Measurements from ENCODE around the gene IL4. TPM values are rescaled to one million over a fixed set of nuclear protein-coding genes. Genes with fewer than 3 reads are reported as not detected.

The IL4 gene
- total RNA-seq, 1 experiment from 2014 or later = not detected

GRCh38 chr5:132639706-132640130 is 34.1 kb upstream of the IL4 start:
- Histone ChIP-seq H4K20me1 (ENCODE audit: insufficient read depth) (no peaks in the 10 kb centered on the region), H3K4me1 (replicated peaks; ENCODE audit: insufficient read depth) (no peaks in the 10 kb centered on the region), H3K9me3 (ENCODE audit: insufficient read depth, low read depth) (no peaks in the 10 kb centered on the region), H2AFZ (no peak overlapping the region), H3K79me2 (ENCODE audit: low read depth) (no peaks in the 10 kb centered on the region), H3K9me2 (ENCODE audit: insufficient read depth) (no peaks in the 10 kb centered on the region), H3K27ac (no peak overlapping the region), H3K4me2 (no peak overlapping the region), H3K36me3 (ENCODE audit: low read depth) (peaks cover 16% of the 10 kb centered on the region), H3K4me3 (no peak overlapping the region), H3K27me3 (ENCODE audit: insufficient read depth, low read depth) (no peaks in the 10 kb centered on the region), H3F3A (ENCODE audit: insufficient read depth, low read depth) (no peaks in the 10 kb centered on the region)
- TF ChIP-seq EZH2 (IDR thresholded peaks at IDR 0.05; ENCODE audit: low read depth) = no peak
- TF ChIP-seq CTCF (conservative IDR thresholded peaks at IDR 0.05) = no peak
- intact Hi-C loops (cut with micrococcal nuclease; ENCODE audit: unreplicated experiment) = no loop called here
- ChIA-PET POLR2A (ENCODE audit: unreplicated experiment) (interaction anchor here (0.6 kb wide), 1 partner anchor 78 kb away, joined by 6 read pairs; no protein-coding TSS in a partner anchor), CTCF (no interaction called here)
- DNase-seq = no peak
- BruUV-seq (replicated peaks) = no TSS peak

- Histone ChIP-seq H3K4me3 (no peak overlapping the region), H3K4me1 (replicated peaks; ENCODE audit: insufficient read depth) (no peaks in the 10 kb centered on the region), H3K9me3 (ENCODE audit: insufficient read depth, low read depth) (no peaks in the 10 kb centered on the region), H3K9me2 (ENCODE audit: insufficient read depth) (no peaks in the 10 kb centered on the region), H3K27ac (no peak overlapping the region), H3F3A (ENCODE audit: insufficient read depth, low read depth) (peaks cover 7% of the 10 kb centered on the region; the same call in 1 of the 2 replicates), H3K79me2 (ENCODE audit: low read depth) (no peaks in the 10 kb centered on the region), H4K20me1 (ENCODE audit: insufficient read depth) (no peaks in the 10 kb centered on the region), H2AFZ (no peak overlapping the region), H3K27me3 (ENCODE audit: insufficient read depth, low read depth) (no peaks in the 10 kb centered on the region), H3K4me2 (no peak overlapping the region), H3K36me3 (ENCODE audit: low read depth) (peaks cover 9% of the 10 kb centered on the region)
- ChIA-PET CTCF (no interaction called here), POLR2A (ENCODE audit: unreplicated experiment) (interaction anchor here (0.6 kb wide), 1 partner anchor 77 kb away, joined by 6 read pairs; no protein-coding TSS in a partner anchor)
- intact Hi-C loops (cut with micrococcal nuclease; ENCODE audit: unreplicated experiment) = no loop called here
- TF ChIP-seq CTCF (conservative IDR thresholded peaks at IDR 0.05) = no peak
- TF ChIP-seq EZH2 (IDR thresholded peaks at IDR 0.05; ENCODE audit: low read depth) = no peak
- DNase-seq = no peak
- BruUV-seq (replicated peaks) = no TSS peak
Observed at GRCh38 chr5:132640613-132641012, 33.2 kb upstream of the IL4 start.

- H3K27me3 ChIP-seq (ENCODE audit: insufficient read depth, low read depth) = no peaks in the 10 kb centered on the region
- no peaks in the 10 kb centered on the region for H3K9me2 ChIP-seq (ENCODE audit: insufficient read depth)
- no peak overlapping the region for H3K4me3 ChIP-seq
- TF ChIP-seq CTCF (conservative IDR thresholded peaks at IDR 0.05) (no peak), EZH2 (IDR thresholded peaks at IDR 0.05; ENCODE audit: low read depth) (no peak)
- H4K20me1 ChIP-seq (ENCODE audit: insufficient read depth) = no peaks in the 10 kb centered on the region
- no peak overlapping the region for H3K4me2 ChIP-seq
- BruUV-seq (replicated peaks) = no TSS peak
- H3K79me2 ChIP-seq (ENCODE audit: low read depth) = no peaks in the 10 kb centered on the region
- intact Hi-C loops (cut with micrococcal nuclease; ENCODE audit: unreplicated experiment) = no loop called here
- peaks cover 7% of the 10 kb centered on the region; the same call in 1 of the 2 replicates for H3F3A ChIP-seq (ENCODE audit: insufficient read depth, low read depth)
- no peak for DNase-seq
- no peaks in the 10 kb centered on the region for H3K4me1 ChIP-seq (replicated peaks; ENCODE audit: insufficient read depth)
- POLR2A ChIA-PET (ENCODE audit: unreplicated experiment) = no interaction called here
- no peak overlapping the region for H3K27ac ChIP-seq
- H2AFZ ChIP-seq = no peak overlapping the region
- CTCF ChIA-PET = no interaction called here
- no peaks in the 10 kb centered on the region for H3K9me3 ChIP-seq (ENCODE audit: insufficient read depth, low read depth)
- H3K36me3 ChIP-seq (ENCODE audit: low read depth) = peaks cover 9% of the 10 kb centered on the region
Observed at GRCh38 chr5:132641241-132641723, 32.5 kb upstream of the IL4 start.

Measured in PC-9 (cell line).